Measurements from ENCODE around the gene PARP15. TPM values are rescaled to one million over a fixed set of nuclear protein-coding genes. Genes with fewer than 3 reads are reported as not detected.

Gene PARP15
- total RNA-seq, 1 experiment from 2014 or later: 3.4 TPM

- no peak overlapping the region for H3K27ac Mint-ChIP-seq (ENCODE audit: unreplicated experiment)
Observed at GRCh38 chr3:122594025-122594424, 16.6 kb downstream of the PARP15 start.

GRCh38 chr3:122598151-122598550, 20.7 kb downstream of the PARP15 start:
- CTCF ChIA-PET: no interaction called here
- no peak for DNase-seq
- Mint-ChIP-seq H3K36me3 (ENCODE audit: insufficient read depth, unreplicated experiment) (no peaks in the 10 kb centered on the region), H3K27me3 (ENCODE audit: unreplicated experiment) (no peaks in the 10 kb centered on the region), H3K27ac (ENCODE audit: unreplicated experiment) (no peak overlapping the region), H3K4me1 (ENCODE audit: low read depth, unreplicated experiment) (no peaks in the 10 kb centered on the region), H3K9me3 (ENCODE audit: low read depth, unreplicated experiment) (peaks cover 2% of the 10 kb centered on the region), H3K4me3 (ENCODE audit: low read depth, unreplicated experiment) (no peak overlapping the region)
- no TSS peak for BruUV-seq (replicated peaks)
- intact Hi-C loops (cut with micrococcal nuclease; ENCODE audit: unreplicated experiment): no loop called here
- TF ChIP-seq CTCF (IDR thresholded peaks at IDR 0.05; ENCODE audit: unreplicated experiment): no peak

More at GRCh38 chr3:122594025-122594424, 16.6 kb downstream of the PARP15 start:
- no peaks in the 10 kb centered on the region for H3K36me3 Mint-ChIP-seq (ENCODE audit: insufficient read depth, unreplicated experiment)
- CTCF ChIA-PET: no interaction called here
- H3K4me1 Mint-ChIP-seq (ENCODE audit: low read depth, unreplicated experiment): no peaks in the 10 kb centered on the region
- BruUV-seq (replicated peaks): no TSS peak
- DNase-seq: no peak
- no peaks in the 10 kb centered on the region for H3K27me3 Mint-ChIP-seq (ENCODE audit: unreplicated experiment)
- TF ChIP-seq CTCF (IDR thresholded peaks at IDR 0.05; ENCODE audit: unreplicated experiment): no peak
- intact Hi-C loops (cut with micrococcal nuclease; ENCODE audit: unreplicated experiment): no loop called here
- peaks cover 2% of the 10 kb centered on the region for H3K9me3 Mint-ChIP-seq (ENCODE audit: low read depth, unreplicated experiment)
- H3K4me3 Mint-ChIP-seq (ENCODE audit: low read depth, unreplicated experiment): no peak overlapping the region

GRCh38 chr3:122598556-122598955, 21.1 kb downstream of the PARP15 start:
- no peak for TF ChIP-seq CTCF (IDR thresholded peaks at IDR 0.05; ENCODE audit: unreplicated experiment)
- H3K4me1 Mint-ChIP-seq (ENCODE audit: low read depth, unreplicated experiment): no peaks in the 10 kb centered on the region
- intact Hi-C loops (cut with micrococcal nuclease; ENCODE audit: unreplicated experiment): no loop called here
- CTCF ChIA-PET: no interaction called here
- no peaks in the 10 kb centered on the region for H3K27me3 Mint-ChIP-seq (ENCODE audit: unreplicated experiment)
- no peak overlapping the region for H3K4me3 Mint-ChIP-seq (ENCODE audit: low read depth, unreplicated experiment)
- no peak for DNase-seq
- BruUV-seq (replicated peaks): no TSS peak
- peaks cover 2% of the 10 kb centered on the region for H3K9me3 Mint-ChIP-seq (ENCODE audit: low read depth, unreplicated experiment)
- H3K27ac Mint-ChIP-seq (ENCODE audit: unreplicated experiment): no peak overlapping the region
- H3K36me3 Mint-ChIP-seq (ENCODE audit: insufficient read depth, unreplicated experiment): no peaks in the 10 kb centered on the region

- DNase-seq: no peak
- Mint-ChIP-seq H3K9me3 (ENCODE audit: low read depth, unreplicated experiment) (no peaks in the 10 kb centered on the region), H3K27me3 (ENCODE audit: unreplicated experiment) (no peaks in the 10 kb centered on the region), H3K4me1 (ENCODE audit: low read depth, unreplicated experiment) (no peaks in the 10 kb centered on the region), H3K4me3 (ENCODE audit: low read depth, unreplicated experiment) (no peak overlapping the region), H3K36me3 (ENCODE audit: insufficient read depth, unreplicated experiment) (no peaks in the 10 kb centered on the region), H3K27ac (ENCODE audit: unreplicated experiment) (no peak overlapping the region)
- CTCF ChIA-PET: no interaction called here
- intact Hi-C loops (cut with micrococcal nuclease; ENCODE audit: unreplicated experiment): no loop called here
- no TSS peak for BruUV-seq (replicated peaks)
- TF ChIP-seq CTCF (IDR thresholded peaks at IDR 0.05; ENCODE audit: unreplicated experiment): no peak
Observed at GRCh38 chr3:122602011-122602710, 24.7 kb downstream of the PARP15 start.
